ENCODE results near the gene LARGE1.

LARGE1 gene

DNA sequence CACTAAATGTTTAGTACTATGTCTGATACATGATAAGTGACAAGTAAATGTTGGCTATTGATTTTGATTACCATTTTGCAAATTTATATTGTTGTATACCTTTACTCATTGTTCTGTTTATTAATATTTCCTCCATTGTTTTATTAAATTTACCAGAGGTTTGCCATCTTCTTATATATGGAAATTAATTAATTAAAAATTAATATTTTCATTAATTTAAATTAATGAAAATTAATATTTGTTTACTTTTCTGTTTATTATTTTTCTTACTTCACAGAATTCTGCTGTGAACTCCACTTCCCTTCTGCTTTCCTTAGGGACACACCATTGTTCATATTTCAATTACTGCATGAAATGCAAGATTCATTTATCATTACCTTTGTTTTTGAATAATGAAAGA is 331.0 kb downstream of the LARGE1 start:
- H3K9me3 ChIP-seq (ENCODE audit: control insufficient read depth, low read length) = no peaks in the 10 kb centered on the region
- DNase-seq (ENCODE audit: low read depth) = no peak
- H3K4me3 ChIP-seq (ENCODE audit: low read length) = no peak overlapping the region
- H3K36me3 ChIP-seq (ENCODE audit: control insufficient read depth, insufficient read depth, low read length, severe bottlenecking) = no peaks in the 10 kb centered on the region
- H3K4me1 ChIP-seq (ENCODE audit: control insufficient read depth, insufficient read depth, low read length) = peaks cover 4% of the 10 kb centered on the region
- H3K27me3 ChIP-seq (replicated peaks; ENCODE audit: control insufficient read depth, insufficient read depth, low read length) = no peaks in the 10 kb centered on the region
- no peak overlapping the region for H3K9ac ChIP-seq (ENCODE audit: low read length)

DNA sequence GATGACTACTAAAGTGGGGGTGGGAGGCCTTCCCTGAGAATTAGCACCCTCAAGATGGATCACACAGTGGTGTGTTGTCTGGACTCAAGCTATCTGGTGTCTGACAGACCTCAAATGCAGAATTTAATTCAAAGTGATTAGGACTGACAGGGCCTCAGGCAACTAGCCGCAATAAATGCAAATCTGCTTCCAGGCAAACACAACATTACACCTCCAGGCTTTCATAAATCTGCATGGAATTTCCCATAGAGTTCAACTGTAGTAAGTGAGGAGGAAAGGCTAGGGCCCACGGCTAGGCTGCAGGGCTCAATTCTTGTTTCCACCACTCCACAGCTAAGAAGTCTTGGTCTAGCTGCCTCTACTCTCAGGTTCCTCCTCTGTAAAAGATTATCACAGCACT is 331.4 kb downstream of the LARGE1 start:
- Histone ChIP-seq H3K36me3 (ENCODE audit: control insufficient read depth, insufficient read depth, low read length, severe bottlenecking) (no peaks in the 10 kb centered on the region), H3K27me3 (replicated peaks; ENCODE audit: control insufficient read depth, insufficient read depth, low read length) (no peaks in the 10 kb centered on the region), H3K4me3 (ENCODE audit: low read length) (no peak overlapping the region), H3K9me3 (ENCODE audit: control insufficient read depth, low read length) (no peaks in the 10 kb centered on the region), H3K4me1 (ENCODE audit: control insufficient read depth, insufficient read depth, low read length) (peaks cover 3% of the 10 kb centered on the region), H3K9ac (ENCODE audit: low read length) (no peak overlapping the region)
- no peak for DNase-seq (ENCODE audit: low read depth)

DNA sequence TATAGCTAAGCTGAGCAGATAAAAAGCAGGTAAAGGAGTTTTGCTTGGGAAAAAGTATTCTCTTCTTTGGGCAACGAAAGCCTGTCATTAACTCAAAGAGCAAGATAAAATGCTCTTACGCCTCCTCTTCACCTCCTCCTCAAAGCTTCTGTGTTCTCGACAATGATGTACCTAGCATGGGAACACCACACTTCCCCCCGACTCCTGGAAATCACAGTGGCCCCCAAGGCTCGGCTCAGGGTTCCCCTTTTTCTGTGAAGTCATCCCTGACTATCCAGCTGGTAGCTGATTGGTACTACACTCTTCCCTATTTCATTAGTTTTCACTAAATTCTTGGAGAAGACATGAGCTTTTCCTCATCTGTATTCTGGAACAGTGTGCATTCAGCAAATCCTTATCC is 336.1 kb downstream of the LARGE1 start:
- no peaks in the 10 kb centered on the region for H3K36me3 ChIP-seq (ENCODE audit: control insufficient read depth, insufficient read depth, low read length, severe bottlenecking)
- H3K9ac ChIP-seq (ENCODE audit: low read length) = no peak overlapping the region
- H3K27me3 ChIP-seq (replicated peaks; ENCODE audit: control insufficient read depth, insufficient read depth, low read length) = no peaks in the 10 kb centered on the region
- DNase-seq (ENCODE audit: low read depth) = no peak
- H3K9me3 ChIP-seq (ENCODE audit: control insufficient read depth, low read length) = no peaks in the 10 kb centered on the region
- H3K4me3 ChIP-seq (ENCODE audit: low read length) = no peak overlapping the region
- peaks cover 7% of the 10 kb centered on the region for H3K4me1 ChIP-seq (ENCODE audit: control insufficient read depth, insufficient read depth, low read length)

DNA sequence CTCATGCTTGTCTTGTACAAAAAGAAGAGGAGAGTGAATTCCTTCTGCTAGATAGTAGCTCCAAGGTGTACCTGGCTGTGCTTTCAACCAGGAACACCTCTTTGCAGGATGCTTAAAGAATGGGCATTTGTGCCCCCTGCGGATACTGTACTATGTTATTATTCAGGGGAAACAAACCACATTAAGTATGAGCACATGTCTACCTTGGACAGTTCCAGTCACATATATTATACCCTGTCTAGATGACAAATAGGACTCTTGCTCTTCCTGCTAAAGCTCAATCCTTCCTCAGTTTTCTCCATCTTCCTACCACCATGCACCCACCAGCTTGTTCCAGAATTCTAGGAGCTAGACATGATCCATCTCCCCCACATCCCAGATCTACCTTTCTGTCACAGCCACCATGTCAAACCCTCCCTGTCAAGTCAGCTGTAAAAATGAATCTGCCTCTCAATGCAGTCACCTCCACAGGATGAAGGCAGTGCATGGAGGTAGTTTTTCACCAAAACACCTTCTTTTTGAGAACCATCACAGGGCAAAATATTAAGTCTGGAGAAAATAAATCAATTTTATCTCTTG is 337.4 kb downstream of the LARGE1 start:
- Histone ChIP-seq H3K36me3 (ENCODE audit: control insufficient read depth, insufficient read depth, low read length, severe bottlenecking) (no peaks in the 10 kb centered on the region), H3K9me3 (ENCODE audit: control insufficient read depth, low read length) (no peaks in the 10 kb centered on the region)

DNA sequence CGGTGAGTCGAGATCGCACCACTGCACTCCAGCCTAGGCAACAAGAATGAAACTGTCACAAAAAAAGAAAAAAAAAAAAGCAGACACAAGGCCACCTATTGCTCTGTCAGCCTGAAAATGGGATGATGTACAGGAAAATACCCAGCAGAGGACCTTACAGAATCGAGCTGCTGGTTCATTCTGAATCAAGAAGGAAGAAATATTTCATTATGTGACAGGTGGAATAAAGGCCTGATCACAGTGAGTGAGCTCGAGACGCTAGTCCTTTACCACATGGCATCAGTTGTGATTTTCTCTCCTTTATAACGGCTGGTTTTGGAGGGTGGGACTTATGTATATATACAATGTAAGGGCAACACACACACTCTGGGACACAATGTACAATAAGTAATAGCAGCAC is 340.0 kb downstream of the LARGE1 start:
- Histone ChIP-seq H3K4me3 (ENCODE audit: low read length) (no peak overlapping the region), H3K4me1 (ENCODE audit: control insufficient read depth, insufficient read depth, low read length) (peaks cover 7% of the 10 kb centered on the region), H3K27me3 (replicated peaks; ENCODE audit: control insufficient read depth, insufficient read depth, low read length) (no peaks in the 10 kb centered on the region), H3K9ac (ENCODE audit: low read length) (no peak overlapping the region), H3K9me3 (ENCODE audit: control insufficient read depth, low read length) (no peaks in the 10 kb centered on the region), H3K36me3 (ENCODE audit: control insufficient read depth, insufficient read depth, low read length, severe bottlenecking) (no peaks in the 10 kb centered on the region)
- no peak for DNase-seq (ENCODE audit: low read depth)

More for the DNA sequence above, 337.4 kb downstream of the LARGE1 start:
- H3K4me1 ChIP-seq (ENCODE audit: control insufficient read depth, insufficient read depth, low read length) = peaks cover 7% of the 10 kb centered on the region
- no peak for DNase-seq (ENCODE audit: low read depth)
- no peaks in the 10 kb centered on the region for H3K27me3 ChIP-seq (replicated peaks; ENCODE audit: control insufficient read depth, insufficient read depth, low read length)
- H3K9ac ChIP-seq (ENCODE audit: low read length) = no peak overlapping the region
- H3K4me3 ChIP-seq (ENCODE audit: low read length) = no peak overlapping the region

DNA sequence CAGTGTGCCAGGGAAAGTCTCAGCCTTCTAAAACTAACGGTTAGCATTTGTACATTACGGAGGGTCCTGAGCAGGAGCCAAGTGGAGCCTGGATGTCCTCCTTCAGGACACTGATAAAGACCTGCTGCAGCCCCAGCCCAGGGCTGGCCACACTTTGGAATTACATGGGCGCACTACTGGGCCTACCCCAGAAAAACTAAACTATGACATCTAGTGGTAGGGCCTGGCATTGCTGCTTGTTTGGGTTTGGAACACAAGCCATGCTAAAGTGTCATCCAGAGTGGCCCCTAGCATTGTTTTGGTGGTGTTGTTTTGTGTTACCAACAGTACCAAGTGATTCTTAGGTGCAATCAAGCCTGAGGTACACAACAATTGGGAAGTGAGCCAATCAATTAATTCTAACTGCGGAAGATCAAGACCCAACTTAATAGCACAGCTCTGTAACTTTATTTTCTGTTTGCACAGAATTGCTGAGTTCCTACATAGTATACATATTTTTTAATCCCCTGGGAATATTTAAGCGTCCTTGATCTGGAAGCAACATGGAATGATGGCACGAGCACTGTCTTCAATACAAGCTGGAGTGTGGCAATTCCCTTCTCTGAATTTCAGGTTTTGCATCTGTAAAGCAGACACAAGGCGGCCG is 340.7 kb downstream of the LARGE1 start:
- Histone ChIP-seq H3K36me3 (ENCODE audit: control insufficient read depth, insufficient read depth, low read length, severe bottlenecking) (no peaks in the 10 kb centered on the region), H3K27me3 (replicated peaks; ENCODE audit: control insufficient read depth, insufficient read depth, low read length) (no peaks in the 10 kb centered on the region), H3K4me1 (ENCODE audit: control insufficient read depth, insufficient read depth, low read length) (peaks cover 7% of the 10 kb centered on the region), H3K9ac (ENCODE audit: low read length) (peak overlapping the region; percentile 20), H3K4me3 (ENCODE audit: low read length) (no peak overlapping the region), H3K9me3 (ENCODE audit: control insufficient read depth, low read length) (no peaks in the 10 kb centered on the region)
- peak; percentile 53 for DNase-seq (ENCODE audit: low read depth)

DNA sequence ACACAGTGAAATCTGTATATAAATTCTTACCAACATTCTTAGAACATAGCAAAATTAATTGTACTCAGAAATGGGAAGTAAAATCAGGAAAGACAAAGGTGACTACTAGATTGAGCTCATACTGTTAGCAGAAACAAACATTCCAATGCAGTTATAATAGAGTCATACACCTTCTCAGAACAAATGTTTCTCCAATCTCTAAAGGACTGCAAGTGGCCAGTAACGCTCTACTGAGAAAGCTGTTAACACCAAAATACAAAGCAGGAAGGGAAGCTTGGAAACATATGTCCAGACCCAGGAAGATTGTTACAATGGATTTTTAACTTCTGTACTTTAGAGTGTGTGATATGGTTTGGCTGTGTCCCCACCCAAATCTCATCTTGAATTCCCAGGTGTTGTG is 341.5 kb downstream of the LARGE1 start:
- no peak overlapping the region for H3K9ac ChIP-seq (ENCODE audit: low read length)
- DNase-seq (ENCODE audit: low read depth) = no peak
- no peaks in the 10 kb centered on the region for H3K27me3 ChIP-seq (replicated peaks; ENCODE audit: control insufficient read depth, insufficient read depth, low read length)
- H3K4me1 ChIP-seq (ENCODE audit: control insufficient read depth, insufficient read depth, low read length) = peaks cover 7% of the 10 kb centered on the region
- H3K36me3 ChIP-seq (ENCODE audit: control insufficient read depth, insufficient read depth, low read length, severe bottlenecking) = no peaks in the 10 kb centered on the region
- H3K9me3 ChIP-seq (ENCODE audit: control insufficient read depth, low read length) = no peaks in the 10 kb centered on the region
- no peak overlapping the region for H3K4me3 ChIP-seq (ENCODE audit: low read length)

DNA sequence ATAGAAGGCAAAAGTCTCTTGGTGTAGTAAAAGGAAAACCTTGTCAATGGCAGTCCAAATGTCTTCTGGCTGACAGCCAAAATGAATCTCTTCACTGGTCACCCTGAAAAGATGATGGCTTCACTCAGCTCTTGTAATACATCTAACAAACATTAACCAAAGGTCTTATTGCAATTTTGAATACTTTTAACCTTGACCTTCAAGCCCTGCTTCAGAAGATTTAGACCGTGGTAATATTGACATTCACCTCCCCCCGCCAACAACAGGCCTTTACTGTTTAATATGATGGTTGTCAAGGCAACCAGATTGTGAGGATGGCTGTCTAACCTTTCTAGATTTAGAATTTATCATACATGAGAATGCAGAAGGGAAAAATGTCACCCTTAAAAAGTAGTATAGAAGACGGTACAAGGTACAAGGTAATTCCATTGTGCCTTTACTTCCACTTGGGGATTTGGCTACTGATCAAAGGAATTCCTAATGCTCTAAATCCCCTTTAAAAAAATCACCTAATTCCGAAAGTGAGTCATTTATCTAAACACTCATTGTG is 342.3 kb downstream of the LARGE1 start:
- H3K9ac ChIP-seq (ENCODE audit: low read length) = no peak overlapping the region
- peaks cover 7% of the 10 kb centered on the region for H3K4me1 ChIP-seq (ENCODE audit: control insufficient read depth, insufficient read depth, low read length)
- DNase-seq (ENCODE audit: low read depth) = no peak
- no peaks in the 10 kb centered on the region for H3K27me3 ChIP-seq (replicated peaks; ENCODE audit: control insufficient read depth, insufficient read depth, low read length)
- no peak overlapping the region for H3K4me3 ChIP-seq (ENCODE audit: low read length)
- H3K9me3 ChIP-seq (ENCODE audit: control insufficient read depth, low read length) = no peaks in the 10 kb centered on the region
- H3K36me3 ChIP-seq (ENCODE audit: control insufficient read depth, insufficient read depth, low read length, severe bottlenecking) = no peaks in the 10 kb centered on the region

DNA sequence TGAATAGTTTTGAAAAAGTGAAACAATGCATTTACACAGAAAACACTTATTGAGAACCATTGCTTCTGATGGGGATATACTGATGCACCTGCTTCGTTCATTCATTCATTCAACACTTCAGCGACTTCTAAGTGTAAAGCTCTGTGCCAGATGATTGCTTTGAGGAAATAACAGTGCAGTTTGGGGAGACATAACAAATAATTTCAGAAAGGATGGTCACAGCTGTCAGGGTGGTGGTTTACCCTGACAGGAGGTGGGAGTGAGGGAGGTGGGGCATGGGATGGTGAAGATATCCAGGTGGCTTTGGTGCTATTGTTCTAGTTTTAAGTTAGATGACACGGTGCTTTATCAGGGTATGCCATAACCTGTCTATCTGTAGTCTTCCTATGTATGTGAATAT is 344.1 kb downstream of the LARGE1 start:
- no peak for DNase-seq (ENCODE audit: low read depth)
- H3K9me3 ChIP-seq (ENCODE audit: control insufficient read depth, low read length) = no peaks in the 10 kb centered on the region
- no peak overlapping the region for H3K9ac ChIP-seq (ENCODE audit: low read length)
- no peaks in the 10 kb centered on the region for H3K27me3 ChIP-seq (replicated peaks; ENCODE audit: control insufficient read depth, insufficient read depth, low read length)
- peaks cover 7% of the 10 kb centered on the region for H3K4me1 ChIP-seq (ENCODE audit: control insufficient read depth, insufficient read depth, low read length)
- no peaks in the 10 kb centered on the region for H3K36me3 ChIP-seq (ENCODE audit: control insufficient read depth, insufficient read depth, low read length, severe bottlenecking)
- H3K4me3 ChIP-seq (ENCODE audit: low read length) = no peak overlapping the region

DNA sequence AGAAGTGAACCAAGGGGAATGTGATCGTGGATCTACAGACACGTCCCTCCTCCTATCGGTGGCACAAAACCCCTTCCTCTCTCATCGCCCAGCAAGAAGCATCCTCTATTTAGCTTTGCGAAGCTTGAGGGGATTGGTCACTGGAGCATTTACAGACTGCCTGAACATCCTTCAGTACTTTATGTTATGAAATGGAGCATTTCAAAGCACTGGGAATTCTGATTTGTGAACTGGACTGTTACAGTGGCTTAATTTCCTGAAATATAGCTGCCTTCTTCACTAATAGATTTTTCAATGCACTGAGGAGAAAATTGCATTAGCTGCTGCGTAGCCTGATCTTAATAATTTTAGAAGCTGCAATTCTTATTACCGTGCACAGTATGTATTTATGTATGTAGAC is 344.5 kb downstream of the LARGE1 start:
- DNase-seq (ENCODE audit: low read depth) = no peak
- H3K27me3 ChIP-seq (replicated peaks; ENCODE audit: control insufficient read depth, insufficient read depth, low read length) = no peaks in the 10 kb centered on the region
- H3K36me3 ChIP-seq (ENCODE audit: control insufficient read depth, insufficient read depth, low read length, severe bottlenecking) = no peaks in the 10 kb centered on the region
- H3K4me3 ChIP-seq (ENCODE audit: low read length) = no peak overlapping the region
- H3K9ac ChIP-seq (ENCODE audit: low read length) = no peak overlapping the region
- peaks cover 7% of the 10 kb centered on the region for H3K4me1 ChIP-seq (ENCODE audit: control insufficient read depth, insufficient read depth, low read length)
- H3K9me3 ChIP-seq (ENCODE audit: control insufficient read depth, low read length) = no peaks in the 10 kb centered on the region

DNA sequence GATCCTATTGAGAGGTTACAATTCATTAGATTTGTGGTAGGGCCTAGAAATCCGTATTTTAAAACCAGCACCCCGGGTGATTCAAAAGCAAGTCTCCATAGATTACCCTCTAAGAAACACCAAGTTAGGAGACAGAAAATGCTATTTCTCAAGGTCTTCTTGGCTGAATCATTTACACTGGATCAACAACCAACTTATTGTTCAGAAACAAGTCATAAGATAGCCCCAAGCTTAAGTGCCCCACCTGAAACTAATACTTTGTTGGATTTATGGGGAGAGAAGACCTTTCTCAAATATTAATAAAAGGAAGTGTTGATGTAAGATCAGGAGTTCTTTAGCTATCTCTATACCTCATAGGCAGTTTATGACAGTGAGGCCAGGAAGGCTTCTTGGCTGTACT is 345.2 kb downstream of the LARGE1 start:
- Histone ChIP-seq H3K9me3 (ENCODE audit: control insufficient read depth, low read length) (no peaks in the 10 kb centered on the region), H3K4me3 (ENCODE audit: low read length) (no peak overlapping the region), H3K4me1 (ENCODE audit: control insufficient read depth, insufficient read depth, low read length) (peaks cover 7% of the 10 kb centered on the region), H3K27me3 (replicated peaks; ENCODE audit: control insufficient read depth, insufficient read depth, low read length) (no peaks in the 10 kb centered on the region), H3K9ac (ENCODE audit: low read length) (no peak overlapping the region), H3K36me3 (ENCODE audit: control insufficient read depth, insufficient read depth, low read length, severe bottlenecking) (no peaks in the 10 kb centered on the region)
- DNase-seq (ENCODE audit: low read depth) = no peak

DNA sequence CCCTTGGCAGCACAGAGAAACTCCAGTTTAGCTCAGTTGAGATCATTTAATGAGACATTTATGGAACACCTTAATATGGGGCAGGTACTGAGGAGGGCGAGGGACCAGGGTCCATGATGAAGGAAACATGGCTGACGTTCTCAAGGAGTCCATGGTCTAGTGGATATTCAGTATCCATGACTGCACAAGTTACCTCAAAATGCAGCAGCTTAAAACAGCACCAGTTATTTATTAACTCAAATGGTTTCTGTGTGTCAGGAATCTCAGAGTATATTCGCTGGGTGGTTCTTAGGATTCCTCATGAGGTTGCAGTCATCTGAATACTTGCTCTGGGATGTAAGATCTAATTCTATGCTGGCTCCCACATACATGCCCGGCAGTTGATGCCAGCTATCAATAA is 346.8 kb downstream of the LARGE1 start:
- Histone ChIP-seq H3K27me3 (replicated peaks; ENCODE audit: control insufficient read depth, insufficient read depth, low read length) (no peaks in the 10 kb centered on the region), H3K4me3 (ENCODE audit: low read length) (no peak overlapping the region), H3K36me3 (ENCODE audit: control insufficient read depth, insufficient read depth, low read length, severe bottlenecking) (no peaks in the 10 kb centered on the region), H3K4me1 (ENCODE audit: control insufficient read depth, insufficient read depth, low read length) (no peaks in the 10 kb centered on the region), H3K9ac (ENCODE audit: low read length) (no peak overlapping the region), H3K9me3 (ENCODE audit: control insufficient read depth, low read length) (no peaks in the 10 kb centered on the region)
- DNase-seq (ENCODE audit: low read depth) = no peak

Data from adipocyte (in vitro differentiated cells).